H1 (cell line): ENCODE measurements around the gene ARPC4. TPM values are rescaled to one million over a fixed set of nuclear protein-coding genes. Genes with fewer than 3 reads are reported as not detected.

Source experiments
- SIN3A ChIP-seq, 2 experiments: IDR thresholded peaks in 1 of 2; conservative IDR thresholded peaks in 1 of 2; 2 replicates each; pipeline ENCODE4 v1.6.1; 2011 to 2012; ENCODE audit warnings: low read length in 2 of 2, improper control_type of control experiment in 1 of 2, low read depth in 1 of 2, mild to moderate bottlenecking in 1 of 2
- polyA plus RNA-seq, 7 experiments: library from polyadenylated mRNA; depleted of rRNA in 3 of 7; stranded (reverse) in 5 of 7; unstranded in 2 of 7; fragments of >200 nt in 5 of 7; fragments of 200-250 nt in 2 of 7; gene quantifications; 1 replicate in 5 of 7; 2 replicates in 1 of 7; 4 replicates in 1 of 7; pipeline versions ENCODE4 v1.2.1 to v1.2.3, GENCODE V29; 2011 to 2013; ENCODE audit warnings: missing spikeins in 2 of 7, mixed read lengths in 2 of 7
- total RNA-seq: library from RNA; stranded (reverse); fragmentation: NEBNext Ultra II Directional; extraction: Animal tissue kit (Norgen Biotek cat#: 25700); gene quantifications from 2 replicates; pipeline ENCODE4 v1.2.1, GENCODE V29; 2021
- TF ChIP-seq, protein P1 (sequence below): IDR thresholded peaks from 2 replicates; pipeline ENCODE4 v1.6.1; 2011; ENCODE audit warnings: low read depth, mild to moderate bottlenecking, low read length; ENCODE audit not compliant: insufficient read depth
- TF ChIP-seq, protein P2 (sequence below), 3 experiments: IDR thresholded peaks; 1 replicate in 2 of 3; 2 replicates in 1 of 3; pipeline versions ENCODE4 v1.5.1 to v1.6.1; 2011; ENCODE audit warnings: low read length in 3 of 3, mild to moderate bottlenecking in 3 of 3, inconsistent platforms in 2 of 3, low read depth in 1 of 3, moderate library complexity in 1 of 3; ENCODE audit not compliant: insufficient read depth in 1 of 3; ENCODE audit errors: control extremely low read depth in 1 of 3

The ARPC4 gene
- total and polyA plus RNA-seq, 2 of the 8 experiments (the other 6 are each of a cell fraction or from before 2014, with no cell fraction given) = 138 to 154 TPM

DNA sequence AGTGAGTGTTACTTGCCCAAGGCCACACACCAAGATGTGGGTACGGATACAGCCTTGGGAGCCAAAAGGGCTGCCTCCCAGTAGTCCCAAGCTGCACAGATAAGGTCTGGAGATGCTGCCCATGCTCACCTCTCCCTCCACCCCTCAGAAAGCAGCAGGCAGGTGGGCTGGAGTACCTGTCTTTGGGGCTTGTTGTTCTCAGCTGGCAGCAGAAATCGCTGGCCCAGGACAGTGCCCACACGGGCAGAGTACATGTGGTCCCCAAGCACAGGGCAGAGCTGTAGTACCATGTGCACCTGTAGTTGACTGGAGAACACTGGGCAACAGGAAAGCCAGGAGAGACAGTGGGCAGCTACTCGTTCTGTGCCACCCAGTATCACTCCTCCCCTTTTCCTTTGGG, 46.0 kb downstream of the ARPC4 start (continued):
- TF ChIP-seq, protein P1, sequence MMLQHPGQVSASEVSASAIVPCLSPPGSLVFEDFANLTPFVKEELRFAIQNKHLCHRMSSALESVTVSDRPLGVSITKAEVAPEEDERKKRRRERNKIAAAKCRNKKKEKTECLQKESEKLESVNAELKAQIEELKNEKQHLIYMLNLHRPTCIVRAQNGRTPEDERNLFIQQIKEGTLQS = no peak
- TF ChIP-seq SIN3A (conservative IDR thresholded peaks at IDR 0.05 in 1 of 2, IDR thresholded peaks at IDR 0.05 in 1 of 2; ENCODE audit: low read depth in 1 of 2, low read length in 2 of 2) = no peak
- TF ChIP-seq, protein P2, sequence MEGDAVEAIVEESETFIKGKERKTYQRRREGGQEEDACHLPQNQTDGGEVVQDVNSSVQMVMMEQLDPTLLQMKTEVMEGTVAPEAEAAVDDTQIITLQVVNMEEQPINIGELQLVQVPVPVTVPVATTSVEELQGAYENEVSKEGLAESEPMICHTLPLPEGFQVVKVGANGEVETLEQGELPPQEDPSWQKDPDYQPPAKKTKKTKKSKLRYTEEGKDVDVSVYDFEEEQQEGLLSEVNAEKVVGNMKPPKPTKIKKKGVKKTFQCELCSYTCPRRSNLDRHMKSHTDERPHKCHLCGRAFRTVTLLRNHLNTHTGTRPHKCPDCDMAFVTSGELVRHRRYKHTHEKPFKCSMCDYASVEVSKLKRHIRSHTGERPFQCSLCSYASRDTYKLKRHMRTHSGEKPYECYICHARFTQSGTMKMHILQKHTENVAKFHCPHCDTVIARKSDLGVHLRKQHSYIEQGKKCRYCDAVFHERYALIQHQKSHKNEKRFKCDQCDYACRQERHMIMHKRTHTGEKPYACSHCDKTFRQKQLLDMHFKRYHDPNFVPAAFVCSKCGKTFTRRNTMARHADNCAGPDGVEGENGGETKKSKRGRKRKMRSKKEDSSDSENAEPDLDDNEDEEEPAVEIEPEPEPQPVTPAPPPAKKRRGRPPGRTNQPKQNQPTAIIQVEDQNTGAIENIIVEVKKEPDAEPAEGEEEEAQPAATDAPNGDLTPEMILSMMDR (IDR thresholded peaks at IDR 0.05; ENCODE audit: control extremely low read depth in 1 of 3, insufficient read depth in 1 of 3, low read depth in 1 of 3, low read length in 3 of 3) = no peak
- TF ChIP-seq, all 59 proteins: peak for 0
